ENCODE results near the gene IRF2. TPM values are rescaled to one million over a fixed set of nuclear protein-coding genes. Genes with fewer than 3 reads are reported as not detected.

Gene IRF2
- total RNA-seq, 3 donors from 2014 or later, result 39.3 to 59.8 (median 53.5) TPM

- H3K9me3 ChIP-seq, result no peaks in the 10 kb centered on the region
- no peak overlapping the region for H3K4me3 ChIP-seq
- DNase-seq, result peak in 1 of 3 donors; percentile 35
- no peaks in the 10 kb centered on the region for H3K36me3 ChIP-seq (ENCODE audit: low read depth)
- no peak for TF ChIP-seq CTCF (IDR thresholded peaks at IDR 0.05)
- ATAC-seq, result peak; percentile 78
- peaks cover 30% of the 10 kb centered on the region for H3K4me1 ChIP-seq (ENCODE audit: low read depth)
- intact Hi-C loops (cut with DNase I, micrococcal nuclease), result no loop called here
Measured at GRCh38 chr4:184448821-184449220, 25.5 kb downstream of the IRF2 start.

- ATAC-seq (no peak), DNase-seq (no peak)
- Histone ChIP-seq H3K9me3 (no peaks in the 10 kb centered on the region), H3K4me3 (no peak overlapping the region), H3K36me3 (ENCODE audit: low read depth) (no peaks in the 10 kb centered on the region), H3K4me1 (ENCODE audit: low read depth) (peaks cover 23% of the 10 kb centered on the region)
- intact Hi-C loops (cut with DNase I, micrococcal nuclease), result no loop called here
- TF ChIP-seq CTCF (IDR thresholded peaks at IDR 0.05), result no peak
Measured at GRCh38 chr4:184448141-184448540, 26.2 kb downstream of the IRF2 start.

GRCh38 chr4:184447664-184448063 is 26.7 kb downstream of the IRF2 start:
- Histone ChIP-seq H3K4me1 (ENCODE audit: low read depth) (peaks cover 20% of the 10 kb centered on the region), H3K4me3 (no peak overlapping the region), H3K9me3 (no peaks in the 10 kb centered on the region), H3K36me3 (ENCODE audit: low read depth) (no peaks in the 10 kb centered on the region)
- no peak for ATAC-seq
- intact Hi-C loops (cut with DNase I, micrococcal nuclease), result no loop called here
- no peak for TF ChIP-seq CTCF (IDR thresholded peaks at IDR 0.05)
- no peak for DNase-seq

GRCh38 chr4:184446132-184446658 is 28.2 kb downstream of the IRF2 start:
- Histone ChIP-seq H3K9me3 (no peaks in the 10 kb centered on the region), H3K4me1 (ENCODE audit: low read depth) (peaks cover 8% of the 10 kb centered on the region), H3K4me3 (no peak overlapping the region), H3K36me3 (ENCODE audit: low read depth) (no peaks in the 10 kb centered on the region)
- intact Hi-C loops (cut with DNase I, micrococcal nuclease), result no loop called here
- ATAC-seq (no peak), DNase-seq (no peak)
- no peak for TF ChIP-seq CTCF (IDR thresholded peaks at IDR 0.05)

GRCh38 chr4:184444953-184445309 is 29.4 kb downstream of the IRF2 start:
- no peak for TF ChIP-seq CTCF (IDR thresholded peaks at IDR 0.05)
- H3K4me1 ChIP-seq (ENCODE audit: low read depth), result peaks cover 12% of the 10 kb centered on the region

More at GRCh38 chr4:184444953-184445309, 29.4 kb downstream of the IRF2 start:
- H3K4me3 ChIP-seq, result no peak overlapping the region
- DNase-seq (peak in 1 of 3 donors; percentile 65), ATAC-seq (peak; percentile 46)
- no peaks in the 10 kb centered on the region for H3K9me3 ChIP-seq
- H3K36me3 ChIP-seq (ENCODE audit: low read depth), result no peaks in the 10 kb centered on the region
- intact Hi-C loops (cut with DNase I, micrococcal nuclease), result no loop called here
